ENCODE measurements around the gene EHD1.
A peak's percentile ranks its signal among the peaks of the same experiment; 100 is the strongest.

The EHD1 gene

GRCh38 chr11:64894070-64894811 is 15.8 kb upstream of the EHD1 start:
- Histone ChIP-seq H3K9ac (ENCODE audit: low read length) (no peak overlapping the region; the same call in 1 of the 2 replicates), H3K79me2 (ENCODE audit: insufficient read depth, low read length) (no peaks in the 10 kb centered on the region), H3K9me3 (ENCODE audit: insufficient read depth, low read length) (no peaks in the 10 kb centered on the region), H3K9me2 (replicated peaks; ENCODE audit: insufficient read depth, low read length) (no peaks in the 10 kb centered on the region), H3F3A (ENCODE audit: insufficient read depth) (no peaks in the 10 kb centered on the region), H3K27ac (ENCODE audit: low read depth, low read length) (no peak overlapping the region), H3K27me3 (ENCODE audit: low read length) (no peaks in the 10 kb centered on the region), H3K4me3 (ENCODE audit: insufficient read depth, low read length, poor library complexity, severe bottlenecking) (no peak overlapping the region), H3K4me2 (ENCODE audit: low read depth, low read length, poor library complexity, severe bottlenecking) (no peak overlapping the region), H2AFZ (ENCODE audit: low read depth, low read length, severe bottlenecking) (no peak overlapping the region), H3K36me3 (ENCODE audit: low read length) (no peaks in the 10 kb centered on the region), H4K20me1 (ENCODE audit: low read depth, low read length) (no peaks in the 10 kb centered on the region)
- no peak for TF ChIP-seq EZH2phosphoT487 (conservative IDR thresholded peaks at IDR 0.05; ENCODE audit: low read length)
- TF ChIP-seq CTCF (IDR thresholded peaks at IDR 0.05; ENCODE audit: insufficient read depth, low read length, poor library complexity, severe bottlenecking) = peak; percentile 95

GRCh38 chr11:64893194-64894069 is 15.0 kb upstream of the EHD1 start:
- H3K36me3 ChIP-seq (ENCODE audit: low read length) = no peaks in the 10 kb centered on the region
- H3K4me2 ChIP-seq (ENCODE audit: low read depth, low read length, poor library complexity, severe bottlenecking) = no peak overlapping the region
- no peaks in the 10 kb centered on the region for H3K27me3 ChIP-seq (ENCODE audit: low read length)
- H3K9me2 ChIP-seq (replicated peaks; ENCODE audit: insufficient read depth, low read length) = no peaks in the 10 kb centered on the region
- H3K4me3 ChIP-seq (ENCODE audit: insufficient read depth, low read length, poor library complexity, severe bottlenecking) = no peak overlapping the region
- H3K79me2 ChIP-seq (ENCODE audit: insufficient read depth, low read length) = no peaks in the 10 kb centered on the region
- H3F3A ChIP-seq (ENCODE audit: insufficient read depth) = no peaks in the 10 kb centered on the region
- no peak overlapping the region for H2AFZ ChIP-seq (ENCODE audit: low read depth, low read length, severe bottlenecking)
- H3K27ac ChIP-seq (ENCODE audit: low read depth, low read length) = no peak overlapping the region
- H3K9ac ChIP-seq (ENCODE audit: low read length) = no peak overlapping the region
- TF ChIP-seq EZH2phosphoT487 (conservative IDR thresholded peaks at IDR 0.05; ENCODE audit: low read length) (no peak), CTCF (IDR thresholded peaks at IDR 0.05; ENCODE audit: insufficient read depth, low read length, poor library complexity, severe bottlenecking) (no peak)
- no peaks in the 10 kb centered on the region for H4K20me1 ChIP-seq (ENCODE audit: low read depth, low read length)
- H3K9me3 ChIP-seq (ENCODE audit: insufficient read depth, low read length) = no peaks in the 10 kb centered on the region

- no peaks in the 10 kb centered on the region for H3K9me3 ChIP-seq (ENCODE audit: insufficient read depth, low read length)
- H4K20me1 ChIP-seq (ENCODE audit: low read depth, low read length) = no peaks in the 10 kb centered on the region
- H3K9ac ChIP-seq (ENCODE audit: low read length) = no peak overlapping the region
- H3K9me2 ChIP-seq (replicated peaks; ENCODE audit: insufficient read depth, low read length) = no peaks in the 10 kb centered on the region
- H3K79me2 ChIP-seq (ENCODE audit: insufficient read depth, low read length) = no peaks in the 10 kb centered on the region
- H3K4me3 ChIP-seq (ENCODE audit: insufficient read depth, low read length, poor library complexity, severe bottlenecking) = no peak overlapping the region
- H3K4me2 ChIP-seq (ENCODE audit: low read depth, low read length, poor library complexity, severe bottlenecking) = no peak overlapping the region
- H2AFZ ChIP-seq (ENCODE audit: low read depth, low read length, severe bottlenecking) = no peak overlapping the region
- TF ChIP-seq EZH2phosphoT487 (conservative IDR thresholded peaks at IDR 0.05; ENCODE audit: low read length) (no peak), CTCF (IDR thresholded peaks at IDR 0.05; ENCODE audit: insufficient read depth, low read length, poor library complexity, severe bottlenecking) (no peak)
- no peaks in the 10 kb centered on the region for H3F3A ChIP-seq (ENCODE audit: insufficient read depth)
- H3K36me3 ChIP-seq (ENCODE audit: low read length) = no peaks in the 10 kb centered on the region
- H3K27me3 ChIP-seq (ENCODE audit: low read length) = no peaks in the 10 kb centered on the region
- H3K27ac ChIP-seq (ENCODE audit: low read depth, low read length) = no peak overlapping the region
Measured at GRCh38 chr11:64892838-64893193, 14.4 kb upstream of the EHD1 start.

Data from SU-DHL-6 (cell line).